CD4-positive, alpha-beta T cell treated with Interleukin-15 for 4 hours (primary cell): ENCODE results near the gene NRP1.

Source experiments
- DNase-seq: peaks from one replicate; pipeline ENCODE4 v3.0.0-alpha.2; 2020; ENCODE audit warnings: low spot score

Gene NRP1

GRCh38 chr10:33183655-33184054 is 150.8 kb downstream of the NRP1 start:
- DNase-seq: no peak

GRCh38 chr10:33180921-33181320 is 153.5 kb downstream of the NRP1 start:
- DNase-seq: no peak

GRCh38 chr10:33180390-33180789 is 154.1 kb downstream of the NRP1 start:
- no peak for DNase-seq

- no peak for DNase-seq
Measured at GRCh38 chr10:33179067-33179466, 155.4 kb downstream of the NRP1 start.

GRCh38 chr10:33178026-33178755 is 156.3 kb downstream of the NRP1 start:
- no peak for DNase-seq

GRCh38 chr10:33176688-33177087 is 157.8 kb downstream of the NRP1 start:
- DNase-seq: no peak

- DNase-seq: no peak
Measured at GRCh38 chr10:33174674-33175434, 159.6 kb downstream of the NRP1 start.

GRCh38 chr10:33165911-33166310 is 168.6 kb downstream of the NRP1 start:
- DNase-seq: no peak

GRCh38 chr10:33164060-33164709 is 170.3 kb downstream of the NRP1 start:
- DNase-seq: no peak

GRCh38 chr10:33162248-33162575 is 172.3 kb downstream of the NRP1 start:
- no peak for DNase-seq

- no peak for DNase-seq
Measured at GRCh38 chr10:33161550-33162247, 172.8 kb downstream of the NRP1 start.

- no peak for DNase-seq
Measured at GRCh38 chr10:33160151-33160550, 174.3 kb downstream of the NRP1 start.

GRCh38 chr10:33157103-33157502 is 177.4 kb downstream of the NRP1 start:
- DNase-seq: no peak

GRCh38 chr10:33155720-33156638 is 178.5 kb downstream of the NRP1 start:
- DNase-seq: peak; percentile 81

GRCh38 chr10:33154590-33154989 is 179.9 kb downstream of the NRP1 start:
- DNase-seq: no peak

- DNase-seq: no peak
Measured at GRCh38 chr10:33153968-33154327, 180.5 kb downstream of the NRP1 start.

GRCh38 chr10:33153251-33153967 is 181.1 kb downstream of the NRP1 start:
- peak; percentile 61 for DNase-seq

GRCh38 chr10:33152750-33153149 is 181.7 kb downstream of the NRP1 start:
- DNase-seq: no peak

GRCh38 chr10:33152146-33152545 is 182.3 kb downstream of the NRP1 start:
- DNase-seq: no peak

GRCh38 chr10:33151344-33151864 is 183.1 kb downstream of the NRP1 start:
- no peak for DNase-seq

GRCh38 chr10:33150889-33151288 is 183.6 kb downstream of the NRP1 start:
- DNase-seq: peak; percentile 69
